Endothelial cell of umbilical vein (primary cell): ENCODE results near the gene AASDHPPT.
A peak's percentile ranks its signal among the peaks of the same experiment; 100 is the strongest.

Experiments
- CTCF ChIP-seq, 2 donors: IDR thresholded peaks; 1 replicate in 1 of 2; 2 replicates in 1 of 2; pipeline ENCODE4 v1.5.1; 2011; ENCODE audit warnings: low read length in 2 of 2, mild to moderate bottlenecking in 2 of 2, moderate library complexity in 2 of 2, control low read depth in 1 of 2, inconsistent platforms in 1 of 2, low read depth in 1 of 2; ENCODE audit not compliant: insufficient read depth in 1 of 2; ENCODE audit errors: extremely low read depth in 1 of 2
- EZH2 ChIP-seq: IDR thresholded peaks from 2 replicates; pipeline ENCODE4 v1.6.1; 2012; ENCODE audit warnings: borderline replicate concordance, low read depth, mild to moderate bottlenecking, moderate library complexity, low read length, inconsistent platforms; ENCODE audit not compliant: severe bottlenecking
- JUN ChIP-seq: IDR thresholded peaks from 2 replicates; pipeline ENCODE4 v1.6.1; 2011; ENCODE audit warnings: borderline replicate concordance, low read depth; ENCODE audit not compliant: insufficient read length, insufficient read depth
- POLR2A ChIP-seq: IDR thresholded peaks from 2 replicates; pipeline ENCODE4 v1.6.1; 2012; ENCODE audit warnings: low read depth, mild to moderate bottlenecking, control low read depth, low read length
- TF ChIP-seq, protein P1 (sequence below): IDR thresholded peaks from 2 replicates; pipeline ENCODE4 v1.6.1; 2011; ENCODE audit not compliant: insufficient read depth, insufficient read length

DNA sequence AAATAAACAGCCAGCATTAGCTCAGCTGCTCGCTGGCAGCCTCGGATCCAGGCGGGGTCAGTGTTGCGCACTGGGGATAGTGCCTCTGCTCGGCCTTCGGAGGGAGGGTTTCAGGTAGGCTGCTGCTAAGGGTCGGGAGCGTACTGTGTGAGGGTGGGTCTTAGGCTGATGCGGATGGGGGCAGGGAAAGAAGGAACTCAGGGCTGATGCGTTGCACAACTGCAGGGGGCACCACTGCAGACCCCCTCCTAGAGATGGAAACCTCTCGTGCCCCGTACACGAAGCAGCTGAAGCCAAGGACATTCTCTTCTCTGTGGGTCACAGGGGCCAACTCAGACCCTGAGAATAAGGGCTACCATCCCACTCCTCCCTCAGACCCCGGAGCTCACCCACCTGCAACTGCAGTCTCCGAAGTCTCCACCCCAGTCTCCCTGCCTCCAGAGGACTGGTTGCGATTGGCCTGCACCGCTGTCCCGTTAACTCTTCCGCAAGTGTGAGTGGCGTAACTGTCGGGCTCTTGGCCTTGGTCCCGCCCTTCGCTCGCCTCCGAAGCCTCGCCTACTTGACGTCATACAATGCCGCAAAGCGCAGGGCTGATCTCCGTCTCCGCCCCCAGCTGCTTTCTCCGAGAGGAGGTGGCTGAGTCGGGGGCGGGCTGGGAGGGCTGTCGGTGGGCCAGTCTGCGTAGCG lies 398 bp upstream of the AASDHPPT start, which contains the start of gene KBTBD3:
- TF ChIP-seq CTCF (IDR thresholded peaks at IDR 0.05; ENCODE audit: extremely low read depth in 1 of 2, insufficient read depth in 1 of 2, low read depth in 1 of 2, low read length in 2 of 2) (peak; percentile 37 to 64), POLR2A (peak; percentile 28), EZH2 (no peak), JUN (no peak)
- TF ChIP-seq, protein P1, sequence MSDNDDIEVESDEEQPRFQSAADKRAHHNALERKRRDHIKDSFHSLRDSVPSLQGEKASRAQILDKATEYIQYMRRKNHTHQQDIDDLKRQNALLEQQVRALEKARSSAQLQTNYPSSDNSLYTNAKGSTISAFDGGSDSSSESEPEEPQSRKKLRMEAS, result no peak
